H1 (cell line): Measurements from ENCODE around the gene ZNF408.

ENCODE experiments used
- CHD2 ChIP-seq: IDR thresholded peaks from 2 replicates; pipeline ENCODE4 v1.6.1; 2012; ENCODE audit warnings: low read length, improper control_type of control experiment
- CREB1 ChIP-seq: IDR thresholded peaks from 2 replicates; pipeline ENCODE4 v1.6.1; 2012; ENCODE audit warnings: inconsistent platforms
- EGR1 ChIP-seq: IDR thresholded peaks from 2 replicates; pipeline ENCODE4 v1.6.1; 2011; ENCODE audit warnings: low read depth, low read length, borderline replicate concordance
- EZH2 ChIP-seq: fragments of 200-600 bp; sonication (generic); IDR thresholded peaks from 2 replicates; pipeline ENCODE4 v1.7.1; 2012; ENCODE audit warnings: low read depth, mild to moderate bottlenecking, moderate library complexity, low read length, inconsistent platforms; ENCODE audit not compliant: severe bottlenecking
- HDAC6 ChIP-seq: IDR thresholded peaks from one replicate; pipeline ENCODE4 v1.7.1; 2012; ENCODE audit warnings: low read depth, mild to moderate bottlenecking, inconsistent platforms, low read length, moderate library complexity
- POLR2A ChIP-seq, 2 experiments: IDR thresholded peaks; 1 replicate in 1 of 2; 2 replicates in 1 of 2; pipeline ENCODE4 v1.6.1; 2011; ENCODE audit warnings: low read depth in 2 of 2, low read length in 2 of 2, mild to moderate bottlenecking in 2 of 2; ENCODE audit errors: control extremely low read depth in 1 of 2
- POLR2AphosphoS5 ChIP-seq: IDR thresholded peaks from 2 replicates; pipeline ENCODE4 v1.6.1; 2011; ENCODE audit warnings: low read depth, low read length
- SRF ChIP-seq: IDR thresholded peaks from 2 replicates; pipeline ENCODE4 v1.6.1; 2011; ENCODE audit warnings: mild to moderate bottlenecking, low read depth, low read length, moderate library complexity
- TF ChIP-seq, protein P1 (sequence below), 3 experiments: IDR thresholded peaks; 1 replicate in 2 of 3; 2 replicates in 1 of 3; pipeline versions ENCODE4 v1.5.1 to v1.6.1; 2011; ENCODE audit warnings: low read length in 3 of 3, mild to moderate bottlenecking in 3 of 3, inconsistent platforms in 2 of 3, low read depth in 1 of 3, moderate library complexity in 1 of 3; ENCODE audit not compliant: insufficient read depth in 1 of 3; ENCODE audit errors: control extremely low read depth in 1 of 3

DNA sequence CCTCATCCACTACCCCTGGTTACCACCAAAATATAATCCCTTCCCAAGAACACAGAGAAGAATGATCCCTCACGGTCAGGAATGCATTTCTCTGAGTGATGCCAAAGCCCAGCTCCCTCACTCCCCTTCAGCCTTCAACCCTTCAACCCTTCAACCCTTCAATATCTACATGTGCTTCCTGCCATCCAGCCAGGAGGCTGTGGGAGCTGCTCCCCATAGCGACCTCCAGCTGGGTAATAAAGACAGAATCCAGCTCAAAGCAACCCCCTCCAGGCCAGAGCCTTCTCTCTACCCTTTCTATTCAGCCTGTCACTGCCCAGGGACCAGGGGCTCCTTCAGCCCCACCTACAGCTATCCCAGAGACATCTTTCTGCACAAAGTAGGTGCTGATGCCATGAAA lies 3.1 kb upstream of the ZNF408 start:
- TF ChIP-seq POLR2AphosphoS5 (no peak), SRF (no peak), CHD2 (no peak), CREB1 (no peak), EZH2 (no peak), POLR2A (IDR thresholded peaks at IDR 0.05; ENCODE audit: control extremely low read depth in 1 of 2, low read depth in 2 of 2, low read length in 2 of 2) (no peak), EGR1 (no peak), HDAC6 (no peak)
- TF ChIP-seq, protein P1, sequence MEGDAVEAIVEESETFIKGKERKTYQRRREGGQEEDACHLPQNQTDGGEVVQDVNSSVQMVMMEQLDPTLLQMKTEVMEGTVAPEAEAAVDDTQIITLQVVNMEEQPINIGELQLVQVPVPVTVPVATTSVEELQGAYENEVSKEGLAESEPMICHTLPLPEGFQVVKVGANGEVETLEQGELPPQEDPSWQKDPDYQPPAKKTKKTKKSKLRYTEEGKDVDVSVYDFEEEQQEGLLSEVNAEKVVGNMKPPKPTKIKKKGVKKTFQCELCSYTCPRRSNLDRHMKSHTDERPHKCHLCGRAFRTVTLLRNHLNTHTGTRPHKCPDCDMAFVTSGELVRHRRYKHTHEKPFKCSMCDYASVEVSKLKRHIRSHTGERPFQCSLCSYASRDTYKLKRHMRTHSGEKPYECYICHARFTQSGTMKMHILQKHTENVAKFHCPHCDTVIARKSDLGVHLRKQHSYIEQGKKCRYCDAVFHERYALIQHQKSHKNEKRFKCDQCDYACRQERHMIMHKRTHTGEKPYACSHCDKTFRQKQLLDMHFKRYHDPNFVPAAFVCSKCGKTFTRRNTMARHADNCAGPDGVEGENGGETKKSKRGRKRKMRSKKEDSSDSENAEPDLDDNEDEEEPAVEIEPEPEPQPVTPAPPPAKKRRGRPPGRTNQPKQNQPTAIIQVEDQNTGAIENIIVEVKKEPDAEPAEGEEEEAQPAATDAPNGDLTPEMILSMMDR (IDR thresholded peaks at IDR 0.05; ENCODE audit: control extremely low read depth in 1 of 3, insufficient read depth in 1 of 3, low read depth in 1 of 3, low read length in 3 of 3), result no peak
